Mononuclear cell (primary cell): ENCODE data around the gene ACLY. TPM values are rescaled to one million over a fixed set of nuclear protein-coding genes. Genes with fewer than 3 reads are reported as not detected.
"Not testable (repeated sequence)": the region's sequence is repeated elsewhere in the genome, so short reads cannot be mapped to it uniquely, and the experiment has no call there.

Source experiments
- H3K27me3 ChIP-seq: 2 replicates; pipeline ENCODE4 v1.6.0; 2011; ENCODE audit warnings: low read length, control low read depth; ENCODE audit not compliant: insufficient read depth
- H3K4me1 ChIP-seq: 2 replicates; pipeline ENCODE4 v1.5.1; 2011; ENCODE audit warnings: mild to moderate bottlenecking, low read length, control low read depth; ENCODE audit not compliant: insufficient read depth
- H3K4me3 ChIP-seq: 2 replicates; pipeline ENCODE4 v1.5.1; 2011; ENCODE audit warnings: mild to moderate bottlenecking, low read length, moderate library complexity
- H3K9me3 ChIP-seq: 2 replicates; pipeline ENCODE4 v1.5.1; 2011; ENCODE audit warnings: low read depth, mild to moderate bottlenecking, control low read depth, low read length
- total RNA-seq: library from RNA; depleted of rRNA; stranded (reverse); fragments of >200 nt; gene quantifications from one replicate; pipeline ENCODE4 v1.2.3, GENCODE V29; 2012

Gene ACLY
- total RNA-seq, 1 donor = 23.8 TPM

GRCh38 chr17:41882756-41883155 is 36.0 kb downstream of the ACLY start:
- Histone ChIP-seq H3K4me3 (no peak overlapping the region), H3K27me3 (no peaks in the 10 kb centered on the region), H3K4me1 (no peaks in the 10 kb centered on the region), H3K9me3 (no peaks in the 10 kb centered on the region)

DNA sequence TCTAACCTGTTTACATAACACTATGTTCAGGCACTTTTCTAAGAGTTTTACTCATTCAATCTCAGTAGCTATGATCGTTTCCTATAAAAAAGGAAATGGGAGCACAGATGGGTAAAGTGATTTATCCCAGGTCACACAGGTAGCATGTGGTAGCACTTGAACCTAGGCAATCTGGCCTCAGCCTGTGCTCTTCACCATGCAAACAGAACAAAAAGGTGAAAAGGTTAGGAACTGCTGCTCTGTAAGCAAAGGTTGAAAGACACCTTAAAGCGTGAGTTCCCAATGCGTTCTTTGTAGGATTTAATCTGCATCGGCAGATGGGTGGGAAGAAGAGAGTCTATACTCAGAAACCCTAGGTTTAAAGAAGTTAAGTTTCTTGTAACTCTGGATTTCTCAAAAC is 38.6 kb downstream of the ACLY start:
- Histone ChIP-seq H3K27me3 (no peaks in the 10 kb centered on the region), H3K9me3 (no peaks in the 10 kb centered on the region), H3K4me3 (no peak overlapping the region), H3K4me1 (no peaks in the 10 kb centered on the region)

- not testable (repeated sequence) for H3K4me1 ChIP-seq, H3K27me3 ChIP-seq
Observed at GRCh38 chr17:41874293-41874670, 44.5 kb downstream of the ACLY start.

DNA sequence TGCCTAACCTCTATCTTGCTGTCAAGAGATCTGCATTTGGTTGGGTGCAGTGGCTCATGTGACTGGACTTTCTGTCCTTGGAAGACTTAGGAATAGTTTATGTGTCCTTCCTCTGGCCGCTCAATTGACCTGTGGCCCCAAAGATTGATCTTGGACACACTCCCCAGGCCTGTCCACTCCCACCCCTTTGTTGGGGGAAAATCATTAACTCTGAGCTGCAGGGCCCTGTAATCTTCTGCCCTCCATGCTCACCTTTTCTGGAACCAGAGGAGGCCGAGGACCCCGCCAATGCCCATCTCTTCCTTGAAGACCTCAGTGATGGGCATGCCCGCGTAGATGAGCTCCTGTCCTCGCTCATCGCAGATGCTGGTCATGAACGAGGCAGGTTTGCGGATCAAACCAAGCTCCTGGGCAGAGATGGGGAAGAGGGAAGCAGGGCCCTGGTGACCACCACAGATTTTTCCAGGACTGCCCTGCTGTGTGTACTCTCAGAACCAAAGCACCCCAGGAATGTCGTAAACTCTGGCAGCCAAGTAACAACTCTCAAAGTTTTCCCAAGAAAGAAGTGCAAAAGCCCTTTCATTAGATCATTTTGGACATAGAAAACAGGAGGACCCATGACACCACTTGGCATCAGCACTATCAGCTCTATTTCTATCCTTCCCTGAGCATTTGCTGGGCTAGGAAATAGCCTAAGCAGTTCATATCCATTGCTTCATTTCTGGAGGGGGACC is 45.0 kb downstream of the ACLY start:
- Histone ChIP-seq H3K9me3 (no peaks in the 10 kb centered on the region), H3K27me3 (no peaks in the 10 kb centered on the region), H3K4me3 (no peak overlapping the region), H3K4me1 (no peaks in the 10 kb centered on the region)

More at GRCh38 chr17:41874293-41874670, 44.5 kb downstream of the ACLY start:
- H3K9me3 ChIP-seq, H3K4me3 ChIP-seq: not testable (repeated sequence)

- Histone ChIP-seq H3K4me1 (no peaks in the 10 kb centered on the region), H3K27me3 (no peaks in the 10 kb centered on the region), H3K9me3 (no peaks in the 10 kb centered on the region)
Observed at GRCh38 chr17:41871789-41872188, 47.0 kb downstream of the ACLY start.

GRCh38 chr17:41870627-41871026 is 48.1 kb downstream of the ACLY start:
- Histone ChIP-seq H3K27me3 (no peaks in the 10 kb centered on the region), H3K4me1 (peaks cover 1% of the 10 kb centered on the region), H3K4me3 (no peak overlapping the region), H3K9me3 (no peaks in the 10 kb centered on the region)

More at GRCh38 chr17:41871789-41872188, 47.0 kb downstream of the ACLY start:
- no peak overlapping the region for H3K4me3 ChIP-seq

- no peaks in the 10 kb centered on the region for H3K9me3 ChIP-seq
- no peak overlapping the region for H3K4me3 ChIP-seq
- peaks cover 5% of the 10 kb centered on the region for H3K4me1 ChIP-seq
- H3K27me3 ChIP-seq = no peaks in the 10 kb centered on the region
Observed at GRCh38 chr17:41870097-41870496, 48.7 kb downstream of the ACLY start.

DNA sequence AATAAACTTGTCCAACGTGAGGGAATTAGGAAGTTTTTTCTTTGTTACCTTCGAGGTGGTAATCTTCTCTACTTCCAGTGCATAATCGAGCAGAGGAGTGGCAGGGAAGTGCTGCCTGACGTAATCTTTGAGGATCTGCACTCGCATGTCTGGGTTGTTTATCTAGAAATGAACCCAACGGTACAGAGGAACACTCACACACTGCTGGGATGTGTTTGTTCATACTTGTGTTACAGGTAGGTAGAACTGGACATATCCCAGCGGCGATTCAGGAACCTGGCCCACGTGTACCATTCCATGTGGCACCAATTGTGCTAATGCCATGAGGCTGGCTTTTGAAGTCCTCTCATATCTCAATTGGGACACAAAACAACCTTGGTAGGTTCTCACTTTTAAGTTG is 49.3 kb downstream of the ACLY start:
- no peaks in the 10 kb centered on the region for H3K9me3 ChIP-seq
- H3K27me3 ChIP-seq = no peaks in the 10 kb centered on the region

GRCh38 chr17:41868568-41868967 is 50.2 kb downstream of the ACLY start:
- Histone ChIP-seq H3K9me3 (no peaks in the 10 kb centered on the region), H3K4me1 (peaks cover 16% of the 10 kb centered on the region), H3K27me3 (no peaks in the 10 kb centered on the region), H3K4me3 (no peak overlapping the region)

More for the DNA sequence above, 49.3 kb downstream of the ACLY start:
- Histone ChIP-seq H3K4me1 (peaks cover 7% of the 10 kb centered on the region), H3K4me3 (no peak overlapping the region)

DNA sequence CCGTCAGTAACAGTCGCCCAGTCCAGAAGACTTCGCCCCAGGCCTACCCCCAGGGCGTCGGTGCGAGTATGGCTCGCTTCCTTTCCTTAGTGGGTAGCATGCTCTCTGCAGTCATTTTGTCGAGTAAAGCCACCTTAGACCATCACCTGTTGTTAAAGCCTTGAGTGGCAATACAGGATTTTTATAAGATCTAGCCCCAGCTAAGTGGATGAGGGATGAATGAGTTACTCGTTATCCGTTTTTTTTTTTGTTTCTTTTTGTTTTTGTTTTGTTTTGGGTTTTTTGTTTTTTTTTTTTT is 53.2 kb downstream of the ACLY start:
- no peaks in the 10 kb centered on the region for H3K9me3 ChIP-seq
- peak overlapping the region; percentile 89 for H3K4me3 ChIP-seq
- H3K27me3 ChIP-seq = no peaks in the 10 kb centered on the region
- H3K4me1 ChIP-seq = peaks cover 36% of the 10 kb centered on the region

DNA sequence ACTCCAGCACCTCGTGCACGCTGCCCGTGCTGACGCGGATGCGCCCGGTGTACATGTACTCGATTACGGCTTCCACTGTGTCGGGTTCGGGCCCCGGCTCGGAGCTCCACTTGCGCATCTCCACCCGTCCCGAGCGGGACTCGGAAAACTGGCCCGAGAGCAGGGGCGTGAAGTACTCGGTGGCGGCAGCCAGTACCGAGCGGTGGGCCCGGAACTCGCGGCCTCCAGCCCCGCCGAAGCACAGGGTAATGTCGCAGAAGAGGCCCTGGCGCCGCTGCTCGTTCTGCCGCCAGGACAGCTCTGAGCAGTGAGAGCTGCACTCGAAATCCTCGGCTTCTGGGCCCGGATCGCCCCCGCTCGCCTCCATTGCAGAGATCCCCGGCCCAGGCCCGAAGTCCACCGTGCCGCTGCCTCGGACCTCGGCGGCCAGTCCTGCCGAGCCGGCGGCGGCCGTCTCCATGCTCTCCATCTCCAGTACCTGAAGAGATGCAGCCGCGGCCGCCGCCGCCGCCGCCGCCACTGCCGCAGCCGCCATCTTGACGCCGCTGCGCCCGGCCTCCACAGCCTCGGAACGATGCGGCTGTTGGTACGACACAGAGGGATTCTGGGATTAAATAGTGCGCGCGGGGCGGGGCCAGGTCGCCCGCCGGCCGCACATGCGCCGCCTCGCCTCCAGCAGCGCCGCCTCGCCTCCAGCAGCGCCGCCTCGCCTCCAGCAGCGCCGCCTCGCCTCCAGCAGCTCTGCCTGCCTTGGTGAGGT is 53.7 kb downstream of the ACLY start, which contains the start of gene KLHL11:
TSS of gene KLHL11 (minus strand) at position 588 of the 760 bp plus-strand sequence. CDS start at position 535, 53 bp downstream.
- H3K27me3 ChIP-seq = no peaks in the 10 kb centered on the region
- peaks cover 38% of the 10 kb centered on the region for H3K4me1 ChIP-seq
- H3K9me3 ChIP-seq = no peaks in the 10 kb centered on the region
- peak within 1 kb of the TSS; percentile 89 for H3K4me3 ChIP-seq

GRCh38 chr17:41864498-41864835 is 54.3 kb downstream of the ACLY start:
- no peaks in the 10 kb centered on the region for H3K27me3 ChIP-seq
- H3K9me3 ChIP-seq = no peaks in the 10 kb centered on the region
- peaks cover 38% of the 10 kb centered on the region for H3K4me1 ChIP-seq
- H3K4me3 ChIP-seq = peak overlapping the region; percentile 89

GRCh38 chr17:41863074-41863848 is 55.5 kb downstream of the ACLY start:
- Histone ChIP-seq H3K9me3 (no peaks in the 10 kb centered on the region), H3K4me1 (peaks cover 38% of the 10 kb centered on the region), H3K27me3 (no peaks in the 10 kb centered on the region), H3K4me3 (no peak overlapping the region)

- no peaks in the 10 kb centered on the region for H3K27me3 ChIP-seq
- peaks cover 35% of the 10 kb centered on the region for H3K4me1 ChIP-seq
- H3K9me3 ChIP-seq = no peaks in the 10 kb centered on the region
- H3K4me3 ChIP-seq = no peak overlapping the region
Observed at GRCh38 chr17:41860254-41860931, 58.4 kb downstream of the ACLY start.

- H3K9me3 ChIP-seq, H3K4me1 ChIP-seq, H3K27me3 ChIP-seq, H3K4me3 ChIP-seq: not testable (repeated sequence)
Observed at GRCh38 chr17:41851382-41851781, 67.4 kb downstream of the ACLY start.
